HG02623 (cell line): ENCODE results near the gene CYS1.
"Not testable (repeated sequence)": the region's sequence is repeated elsewhere in the genome, so short reads cannot be mapped to it uniquely, and the experiment has no call there.

Experiments
- ATAC-seq: cut with Tn5 transposase; IDR thresholded peaks from one replicate; pipeline ENCODE4 v1.9.1; 2021; ENCODE audit warnings: moderate library complexity; ENCODE audit not compliant: unreplicated experiment

CYS1 gene, protein sequence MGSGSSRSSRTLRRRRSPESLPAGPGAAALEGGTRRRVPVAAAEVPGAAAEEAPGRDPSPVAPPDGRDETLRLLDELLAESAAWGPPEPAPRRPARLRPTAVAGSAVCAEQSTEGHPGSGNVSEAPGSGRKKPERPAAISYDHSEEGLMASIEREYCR

DNA sequence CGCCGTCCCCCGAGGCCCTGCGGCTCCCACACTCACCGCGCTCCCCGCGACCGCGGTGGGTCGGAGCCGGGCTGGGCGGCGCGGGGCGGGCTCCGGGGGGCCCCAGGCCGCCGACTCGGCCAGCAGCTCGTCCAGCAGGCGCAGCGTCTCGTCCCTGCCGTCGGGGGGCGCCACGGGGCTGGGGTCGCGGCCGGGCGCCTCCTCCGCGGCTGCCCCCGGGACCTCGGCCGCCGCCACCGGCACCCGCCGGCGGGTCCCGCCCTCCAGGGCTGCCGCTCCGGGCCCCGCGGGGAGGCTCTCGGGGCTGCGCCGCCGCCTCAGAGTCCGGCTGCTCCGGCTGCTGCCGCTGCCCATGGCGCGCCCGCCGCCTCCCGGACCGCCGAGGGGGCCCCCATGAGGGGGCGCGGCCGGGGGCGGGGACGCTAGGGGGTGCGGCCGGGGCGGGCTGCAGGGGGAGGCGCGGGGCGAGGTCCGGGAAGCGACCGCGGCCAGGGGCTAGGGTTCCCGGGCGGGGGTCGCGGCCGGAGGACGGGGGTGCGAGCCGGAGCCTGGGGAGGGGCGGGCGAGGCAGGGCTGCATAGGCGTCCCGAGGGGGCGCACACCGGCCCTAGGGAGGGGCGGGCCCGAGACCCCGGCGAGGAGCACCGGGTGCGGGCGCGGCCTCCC, at the start of gene CYS1:
CYS1 (minus strand) TSS at position 542 of the 666 bp plus-strand sequence; CDS start at position 354, 188 bp downstream.
- ATAC-seq, result peak; percentile 39

DNA sequence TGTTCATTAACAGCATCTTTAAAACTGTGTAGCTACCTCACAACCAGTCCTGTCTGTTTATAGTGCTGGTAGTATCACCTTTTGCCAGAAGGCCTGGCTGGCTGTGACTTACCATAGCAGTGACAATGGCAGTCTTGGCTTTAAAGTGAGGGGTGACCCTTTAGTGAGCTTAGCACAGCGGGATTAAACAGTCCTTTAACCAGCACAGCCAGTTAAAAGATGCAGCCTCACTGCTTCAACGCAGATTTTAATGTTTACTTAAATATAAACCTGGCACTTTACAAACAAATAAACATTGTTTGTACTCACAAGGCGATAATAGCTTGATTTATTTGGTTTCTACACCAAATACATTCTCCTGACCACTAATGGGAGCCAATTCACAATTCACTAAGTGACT, 49.3 kb upstream of the CYS1 start:
- no peak for ATAC-seq

DNA sequence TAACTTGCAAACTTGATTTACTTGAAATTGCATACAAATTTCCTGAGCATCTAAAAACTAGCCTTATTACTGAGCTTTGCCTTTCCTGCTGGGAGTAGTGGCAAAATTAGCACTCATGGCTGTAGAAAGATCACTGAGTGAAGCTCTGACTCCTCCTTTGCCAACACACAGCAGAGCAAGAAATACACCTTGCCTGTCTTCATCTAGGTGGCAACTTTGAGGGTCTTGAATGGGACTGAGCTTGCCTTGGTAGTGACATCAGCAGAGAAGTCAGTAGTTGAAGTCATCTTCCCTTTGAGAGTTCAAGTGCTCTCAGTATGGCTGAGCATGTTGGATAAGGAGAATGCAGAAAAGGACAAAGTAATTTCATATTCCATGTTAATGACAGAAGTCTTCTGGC, 48.2 kb upstream of the CYS1 start:
- ATAC-seq, result no peak

DNA sequence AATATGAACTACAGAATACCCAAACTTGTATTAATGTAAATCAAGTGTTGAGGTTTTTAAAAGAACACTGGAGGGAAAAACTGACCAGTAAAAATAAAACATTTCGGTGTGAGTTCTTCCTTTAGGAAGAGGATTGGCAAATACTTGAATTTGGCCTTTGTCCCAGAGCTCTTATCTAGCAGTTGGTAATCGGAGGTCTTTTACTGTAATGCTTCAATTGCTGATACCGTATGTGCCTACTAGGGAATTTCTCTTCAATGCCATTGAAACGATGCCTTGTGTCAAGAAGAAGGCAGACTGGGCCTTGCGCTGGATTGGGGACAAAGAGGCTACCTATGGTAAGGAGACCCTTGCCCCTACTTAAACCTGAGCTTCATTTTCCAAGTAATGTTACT, 46.4 kb upstream of the CYS1 start:
- ATAC-seq, result no peak

DNA sequence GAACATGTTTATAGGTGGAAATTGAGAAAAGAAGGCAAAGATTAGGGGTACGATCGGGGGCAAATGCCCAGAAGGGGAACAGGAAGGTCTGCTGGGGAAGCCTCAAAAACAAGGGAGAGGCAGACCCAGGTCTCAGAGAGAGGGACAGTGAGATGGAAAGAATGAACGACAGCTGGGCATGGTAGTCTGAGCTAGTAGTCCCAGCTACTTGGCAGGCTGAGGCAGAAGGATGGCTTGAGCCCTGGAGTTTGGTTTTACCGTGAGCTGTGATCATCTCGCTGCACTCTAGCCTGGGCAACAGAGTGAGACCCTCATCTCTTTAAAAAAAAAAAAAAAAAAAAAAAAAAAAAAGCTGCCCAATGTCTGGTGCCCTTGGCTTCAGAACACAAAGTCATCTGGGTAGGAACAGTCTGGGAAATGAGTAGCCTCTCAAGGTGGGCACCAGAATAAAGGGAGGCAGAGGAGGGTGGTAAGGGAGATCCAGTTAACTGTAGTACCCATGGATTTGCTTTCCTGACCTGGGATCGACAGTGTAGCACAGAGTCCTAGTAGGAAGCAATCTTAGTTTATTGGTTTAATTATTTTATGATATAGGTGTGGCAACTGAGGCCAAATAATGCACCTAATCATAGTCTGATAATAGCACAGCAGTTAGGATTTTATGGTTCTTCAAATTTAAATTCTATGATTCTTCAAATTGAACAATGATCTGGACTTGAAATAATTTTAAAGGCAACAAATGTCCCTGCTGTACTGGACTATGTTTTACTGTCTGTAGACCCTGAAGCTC, 45.8 kb upstream of the CYS1 start:
- no peak for ATAC-seq

DNA sequence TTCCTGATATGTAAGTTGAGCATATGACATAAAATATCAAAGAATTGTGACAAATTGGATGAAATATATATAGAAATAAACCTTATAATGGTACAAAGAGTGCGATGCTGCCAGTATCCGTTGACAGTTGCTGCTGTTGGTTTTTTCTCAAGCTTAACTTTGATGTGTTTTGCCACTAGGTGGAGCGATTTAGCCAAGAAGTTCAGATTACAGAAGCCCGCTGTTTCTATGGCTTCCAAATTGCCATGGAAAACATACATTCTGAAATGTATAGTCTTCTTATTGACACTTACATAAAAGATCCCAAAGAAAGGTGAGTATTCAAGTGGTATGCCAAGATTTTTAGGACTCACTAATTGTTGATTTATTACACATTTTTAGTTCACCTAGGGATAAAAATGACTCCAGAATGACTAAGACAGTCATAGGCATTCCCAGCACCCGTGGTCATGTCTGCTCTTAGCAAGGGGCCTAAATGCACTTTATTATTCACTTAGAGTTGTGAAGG, 44.4 kb upstream of the CYS1 start:
- no peak for ATAC-seq

DNA sequence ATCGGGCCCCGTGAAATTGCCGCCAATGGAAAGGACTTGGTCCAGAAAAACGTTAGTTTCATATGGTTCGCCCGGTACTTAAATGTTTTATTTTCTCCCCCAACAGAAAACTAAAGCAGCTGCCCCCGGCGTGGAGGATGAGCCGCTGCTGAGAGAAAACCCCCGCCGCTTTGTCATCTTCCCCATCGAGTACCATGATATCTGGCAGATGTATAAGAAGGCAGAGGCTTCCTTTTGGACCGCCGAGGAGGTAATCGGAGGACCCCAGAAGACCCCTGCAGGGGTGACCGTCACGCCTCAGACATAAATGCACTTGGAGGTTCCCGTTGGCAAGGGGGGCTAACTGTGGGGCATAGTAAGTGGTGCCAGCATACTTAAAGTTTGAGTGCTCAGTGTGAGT, 43.1 kb upstream of the CYS1 start:
- no peak for ATAC-seq

DNA sequence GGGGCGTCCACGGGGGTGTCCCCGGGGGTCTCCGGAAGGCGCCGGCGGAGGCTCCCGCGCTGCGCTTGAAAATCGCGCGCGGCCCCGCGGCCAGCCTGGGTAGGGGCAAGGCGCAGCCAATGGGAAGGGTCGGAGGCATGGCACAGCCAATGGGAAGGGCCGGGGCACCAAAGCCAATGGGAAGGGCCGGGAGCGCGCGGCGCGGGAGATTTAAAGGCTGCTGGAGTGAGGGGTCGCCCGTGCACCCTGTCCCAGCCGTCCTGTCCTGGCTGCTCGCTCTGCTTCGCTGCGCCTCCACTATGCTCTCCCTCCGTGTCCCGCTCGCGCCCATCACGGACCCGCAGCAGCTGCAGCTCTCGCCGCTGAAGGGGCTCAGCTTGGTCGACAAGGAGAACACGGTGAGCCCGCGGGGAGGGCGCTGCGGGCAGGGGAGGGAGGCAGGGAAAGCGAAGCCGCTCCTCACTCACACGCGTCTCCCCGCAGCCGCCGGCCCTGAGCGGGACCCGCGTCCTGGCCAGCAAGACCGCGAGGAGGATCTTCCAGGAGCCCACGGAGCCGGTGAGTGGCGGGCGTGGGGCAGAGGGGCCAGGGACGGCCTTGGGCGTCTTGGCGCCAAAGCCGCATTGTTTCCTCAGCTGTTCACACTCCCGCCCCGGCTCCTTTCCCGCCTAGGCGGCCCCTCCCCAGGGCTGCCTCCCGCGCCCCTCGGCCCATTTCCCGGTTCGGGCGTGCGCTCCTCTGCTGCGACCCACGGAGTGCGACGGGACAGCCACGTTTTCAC, 42.5 kb upstream of the CYS1 start, which contains the start of gene RRM2:
RRM2 (plus strand) TSS at position 240 of the 781 bp plus-strand sequence; CDS start at position 300, 60 bp downstream.
- ATAC-seq, result peak; percentile 64

DNA sequence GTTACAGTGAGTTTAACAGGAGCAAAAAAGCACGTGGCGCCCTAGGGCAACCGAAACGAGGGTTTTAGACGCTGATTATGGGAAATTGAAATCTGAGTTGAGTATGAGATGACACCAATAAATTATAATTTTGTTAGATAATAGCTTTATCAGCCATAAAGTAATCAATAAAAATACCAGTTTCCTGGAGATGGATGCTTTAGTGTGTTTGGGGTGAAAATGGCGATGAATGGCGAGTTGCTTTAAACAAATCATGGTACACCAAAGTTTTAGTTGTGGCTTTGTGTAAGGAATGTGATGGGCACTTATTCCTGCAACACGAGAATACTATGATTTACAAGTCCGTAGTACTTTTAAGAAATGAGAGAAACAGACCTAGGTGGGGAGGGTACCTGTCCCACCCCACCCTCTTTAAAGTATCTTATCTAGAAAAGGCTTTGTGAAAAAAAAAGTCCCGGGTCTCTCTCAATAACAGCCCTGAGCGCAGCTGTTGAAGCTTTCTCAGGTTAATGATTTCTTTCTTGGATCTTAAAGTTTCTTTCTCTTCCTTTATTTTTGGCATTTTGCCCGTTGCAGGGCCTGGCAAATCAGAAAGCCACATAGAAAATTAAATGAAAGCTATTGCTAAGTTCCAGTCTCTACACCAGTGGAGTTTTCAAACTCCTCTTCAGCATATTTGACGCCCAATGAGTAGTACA, 40.8 kb upstream of the CYS1 start:
- no peak for ATAC-seq

DNA sequence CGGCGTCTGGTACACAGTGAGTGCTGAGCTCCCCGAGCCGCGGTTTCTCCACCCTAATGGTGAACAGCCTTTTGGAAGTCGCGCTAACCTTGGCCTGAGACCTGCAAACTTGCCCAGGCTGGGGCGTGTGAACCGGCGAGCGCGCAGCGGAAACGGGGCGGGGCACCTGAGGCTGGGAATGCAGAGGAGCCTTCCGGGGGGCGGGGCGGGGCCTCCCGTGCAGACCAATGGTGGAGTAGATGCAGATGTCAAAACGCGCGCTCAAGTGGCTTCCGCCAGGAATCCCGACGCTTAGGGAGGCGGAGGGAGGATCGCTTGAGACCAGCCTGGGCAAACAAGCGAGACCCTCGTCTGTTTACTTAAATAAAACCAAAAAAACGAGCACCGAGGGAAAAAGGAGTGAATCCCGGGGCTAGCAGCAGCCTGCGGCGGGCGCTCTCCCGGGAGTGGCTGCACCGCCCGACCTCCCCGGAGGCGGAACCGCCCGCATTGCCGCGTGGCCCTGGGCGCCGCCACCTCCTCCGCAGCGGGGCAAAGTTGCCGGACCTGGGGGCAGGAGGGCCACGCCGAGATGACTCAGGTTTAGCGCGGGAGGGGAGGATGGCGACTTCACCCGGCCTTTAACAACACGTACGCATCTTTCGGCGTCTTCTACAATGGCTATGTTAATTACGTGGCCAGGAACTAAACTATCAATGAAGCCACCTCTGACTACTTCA, 40.1 kb upstream of the CYS1 start:
- ATAC-seq, result peak; percentile 50

DNA sequence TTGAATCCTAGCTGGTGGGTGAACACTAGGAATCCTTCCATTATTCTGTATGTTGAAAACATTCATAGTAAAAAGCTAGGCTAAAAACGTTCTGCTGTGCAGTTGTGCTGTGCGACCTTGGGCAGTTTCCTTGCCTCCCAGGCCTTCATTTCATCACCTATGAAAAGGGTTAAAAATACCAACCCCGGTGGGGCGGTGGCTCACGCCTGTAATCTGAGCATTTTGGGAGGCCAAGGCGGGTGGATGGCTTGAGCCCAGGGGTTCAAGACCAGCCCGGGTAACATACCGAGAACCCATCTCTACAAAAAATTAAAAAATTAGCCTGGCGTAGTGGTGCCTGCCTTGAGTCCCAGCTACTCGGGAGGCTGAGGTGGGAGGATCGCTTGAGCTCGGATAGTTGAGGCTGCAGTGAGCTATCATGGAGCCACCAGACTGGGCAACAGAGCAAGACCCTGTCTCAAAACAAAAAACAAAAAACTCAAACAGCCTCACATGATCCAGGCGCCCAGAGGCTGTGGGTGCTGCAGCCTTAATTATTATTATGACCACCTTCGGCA, 39.5 kb upstream of the CYS1 start:
- ATAC-seq, result no peak

DNA sequence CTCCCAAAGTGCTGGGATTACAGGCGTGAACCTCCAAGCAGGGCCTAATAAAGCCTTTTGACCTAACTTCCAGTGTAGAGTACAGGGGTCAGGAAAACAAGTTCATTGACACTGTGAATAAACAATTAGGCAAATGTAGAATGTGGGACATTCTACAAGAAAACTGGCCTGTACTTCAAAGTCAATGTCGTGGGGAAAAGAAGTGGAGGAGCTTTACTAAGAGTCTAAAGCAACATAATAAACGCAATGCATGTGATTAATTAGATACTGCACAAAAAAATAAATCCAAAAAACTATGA, 38.8 kb upstream of the CYS1 start:
- no peak for ATAC-seq

DNA sequence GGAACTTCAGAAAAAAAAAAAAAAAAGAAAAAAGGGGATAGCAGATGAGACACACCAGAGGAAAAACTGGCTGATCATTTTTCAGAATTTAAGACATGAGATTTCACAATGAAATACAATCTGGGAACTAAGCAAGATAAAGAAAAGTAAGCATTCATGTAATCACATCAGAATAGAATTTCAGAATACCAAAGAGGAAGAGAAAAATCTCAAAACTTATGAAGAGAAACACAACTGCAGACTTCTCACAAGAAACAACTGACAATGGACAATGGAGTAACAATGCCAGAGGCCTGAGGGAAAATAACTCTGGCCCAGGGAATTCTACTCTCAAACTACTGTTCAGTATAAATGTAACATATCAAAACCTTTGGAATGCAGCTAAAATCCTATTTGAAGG, 29.1 kb upstream of the CYS1 start:
- ATAC-seq, result no peak

DNA sequence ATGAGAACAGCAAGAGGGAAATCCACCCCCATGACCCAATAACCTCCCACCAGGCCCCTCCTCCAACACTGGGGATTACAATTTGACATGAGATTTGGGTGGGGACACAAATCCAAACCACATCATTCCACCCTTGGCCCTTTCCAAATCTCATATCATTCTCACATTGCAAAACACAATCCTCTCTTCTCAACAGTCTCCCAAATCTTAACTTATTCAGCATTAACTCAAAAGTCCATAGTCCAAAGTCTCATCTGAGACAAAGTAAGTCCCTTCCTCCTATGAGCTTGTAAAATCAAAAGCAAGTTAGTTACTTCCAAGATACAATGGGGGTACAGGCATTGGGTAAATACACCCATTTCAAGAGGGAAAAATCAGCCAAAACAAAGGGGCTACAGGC, 24.7 kb upstream of the CYS1 start:
- not testable (repeated sequence) for ATAC-seq

DNA sequence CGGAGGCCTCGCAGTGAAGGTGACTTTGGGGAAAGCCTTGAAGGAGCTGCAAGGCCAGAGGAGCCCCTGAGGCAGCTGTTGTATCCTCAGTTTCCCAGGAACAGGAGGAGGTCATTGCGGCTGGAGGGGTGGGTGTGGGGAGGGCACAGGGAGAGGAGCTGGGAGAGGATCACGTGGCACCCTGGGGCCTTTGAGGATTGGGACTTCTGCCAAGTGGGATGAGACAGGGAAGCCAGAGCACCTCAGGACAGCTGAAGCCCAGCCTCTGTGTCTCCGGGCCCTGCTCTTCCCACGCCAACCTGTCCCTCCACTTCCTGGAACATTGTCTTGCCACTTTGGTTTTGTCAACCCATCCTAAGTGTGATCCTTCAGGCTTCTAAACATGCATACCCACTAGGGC, 23.0 kb upstream of the CYS1 start:
- no peak for ATAC-seq

DNA sequence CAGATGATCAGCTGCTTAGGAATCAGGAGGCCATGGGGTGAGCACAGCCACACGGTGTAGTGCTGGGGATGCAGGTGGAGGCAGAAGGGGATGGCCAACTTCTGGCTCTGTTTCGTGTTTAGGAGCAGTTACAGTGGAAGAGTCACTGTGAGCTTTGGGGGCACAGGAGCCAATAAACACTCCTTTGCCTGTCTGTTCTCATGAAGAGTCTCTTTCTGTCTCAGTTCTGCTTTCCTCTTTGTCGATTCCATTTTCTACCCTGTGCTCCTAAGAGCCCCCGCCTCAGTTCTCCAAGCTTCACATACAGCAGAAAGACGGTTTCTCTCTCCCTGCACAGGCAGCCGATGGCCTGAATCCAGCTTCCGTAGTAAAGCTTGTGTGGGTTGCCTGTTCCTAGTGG, 21.3 kb upstream of the CYS1 start:
- ATAC-seq, result no peak

DNA sequence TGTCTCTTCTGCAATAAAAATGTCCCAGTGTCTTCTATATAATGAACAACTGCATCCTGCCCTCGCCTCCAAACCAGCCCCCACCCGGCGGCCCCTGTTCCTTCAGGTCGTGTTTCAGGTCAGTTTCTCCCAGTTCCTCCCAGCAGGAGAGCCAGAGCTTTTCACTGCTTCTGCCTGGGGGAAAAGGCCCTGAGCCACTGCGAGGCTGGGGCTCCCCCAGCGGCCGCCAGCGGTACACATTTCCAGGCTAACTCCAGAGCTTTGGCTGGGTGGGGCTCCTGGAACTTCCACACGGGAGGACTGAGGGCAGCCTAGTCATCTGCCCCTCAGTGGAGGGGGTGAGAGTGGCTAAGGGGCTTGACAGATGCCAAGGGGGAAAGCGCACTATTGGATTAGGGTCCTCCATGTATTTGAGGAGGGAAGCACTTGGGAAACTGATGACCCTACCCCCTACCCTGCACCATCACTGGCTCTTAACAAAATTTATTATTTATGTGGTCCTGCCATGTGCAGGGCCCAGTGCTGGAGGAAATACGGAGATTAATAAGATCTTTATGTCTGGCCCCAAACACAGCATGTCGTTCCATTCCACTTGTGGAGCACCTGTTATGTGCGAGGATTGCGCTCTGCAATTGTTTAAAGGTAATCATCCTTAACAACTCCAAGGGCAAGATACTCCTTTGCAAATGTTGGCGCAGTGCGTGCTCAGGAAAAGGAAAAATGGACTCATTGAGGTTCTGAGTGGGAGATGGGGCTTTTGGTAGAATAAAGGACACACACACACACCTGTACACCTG, 17.3 kb upstream of the CYS1 start:
- ATAC-seq, result peak; percentile 79

DNA sequence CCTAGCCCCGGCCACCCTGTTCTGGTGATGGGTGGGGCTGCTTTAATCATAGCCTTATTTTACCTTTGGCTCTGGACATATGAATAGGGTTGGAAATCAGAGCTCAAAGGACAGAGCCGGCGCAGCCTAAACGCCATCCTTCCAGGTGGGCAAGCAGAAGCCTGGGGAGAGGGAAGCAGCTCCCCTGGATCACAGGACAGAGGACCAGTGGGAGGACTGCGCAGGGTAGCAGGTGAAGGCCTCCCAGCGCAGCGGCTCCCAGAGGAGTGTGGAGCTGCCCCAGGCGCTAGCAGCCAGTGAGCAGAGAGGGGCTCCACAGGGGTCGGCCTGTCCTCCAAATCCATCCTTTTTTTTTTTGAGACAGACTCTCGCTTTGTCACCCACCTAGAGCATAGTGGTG, 16.4 kb upstream of the CYS1 start:
- ATAC-seq, result no peak

DNA sequence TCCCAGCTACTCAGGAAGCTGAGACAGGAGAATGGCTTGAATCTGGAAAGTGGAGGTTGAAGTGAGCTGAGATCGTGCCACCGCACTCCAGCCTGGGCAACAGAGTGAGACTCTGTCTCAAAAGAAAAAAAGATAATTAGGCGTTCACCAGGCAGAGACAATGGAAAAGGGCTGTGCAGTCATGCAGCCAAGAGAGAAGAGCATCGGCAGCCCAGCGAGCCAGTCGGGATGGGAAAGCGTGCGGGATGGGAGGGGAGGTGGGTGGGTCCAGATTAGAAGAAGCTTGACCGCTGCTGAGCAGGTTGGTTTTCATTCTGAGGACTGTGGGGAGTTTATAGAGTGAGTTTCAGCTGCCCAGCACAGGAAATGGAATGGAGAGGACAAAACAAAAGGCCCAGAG, 15.0 kb upstream of the CYS1 start:
- ATAC-seq, result no peak
